HUES6 (cell line): ENCODE results near the gene DVL1.

Experiments used
- H3K27ac ChIP-seq: 2 replicates; pipeline ENCODE4 v1.7.0; 2013; ENCODE audit warnings: low read depth, mild to moderate bottlenecking, low read length, inconsistent platforms
- H3K27me3 ChIP-seq: 2 replicates; pipeline ENCODE4 v1.6.1; 2013; ENCODE audit warnings: low read length; ENCODE audit not compliant: control insufficient read depth, insufficient read depth
- H3K36me3 ChIP-seq: 2 replicates; pipeline ENCODE4 v1.6.1; 2013; ENCODE audit warnings: low read length; ENCODE audit not compliant: control insufficient read depth, insufficient read depth
- H3K4me1 ChIP-seq: 2 replicates; pipeline ENCODE4 v1.6.1; 2013; ENCODE audit warnings: low read length; ENCODE audit not compliant: control insufficient read depth, insufficient read depth
- H3K4me3 ChIP-seq: 2 replicates; pipeline ENCODE4 v1.5.1; 2013; ENCODE audit warnings: low read depth, low read length
- H3K9ac ChIP-seq: one replicate; pipeline ENCODE4 v1.6.1; 2013; ENCODE audit warnings: mild to moderate bottlenecking, low read length
- H3K9me3 ChIP-seq: 2 replicates; pipeline ENCODE4 v1.6.1; 2013; ENCODE audit warnings: low read depth, low read length; ENCODE audit not compliant: control insufficient read depth, insufficient read depth

DVL1 gene

DNA sequence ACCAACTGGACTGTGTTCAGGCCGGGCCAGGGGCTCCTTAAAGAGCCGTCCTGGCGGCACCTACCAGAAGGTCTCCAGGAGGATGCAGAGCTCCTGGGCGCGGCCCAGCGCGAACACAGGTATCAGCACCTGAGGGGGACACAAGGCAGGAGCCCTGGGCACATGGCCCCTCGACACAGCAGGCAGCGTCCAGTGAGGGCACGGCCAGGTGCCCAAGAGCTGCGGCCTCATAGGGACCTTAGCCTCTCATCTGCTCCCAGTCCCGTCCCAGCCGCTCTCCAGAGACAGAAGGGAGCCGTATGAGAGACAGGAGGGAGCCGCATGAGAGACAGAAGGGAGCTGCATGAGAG, 35.0 kb downstream of the DVL1 start:
- H3K27ac ChIP-seq: no peak overlapping the region

DNA sequence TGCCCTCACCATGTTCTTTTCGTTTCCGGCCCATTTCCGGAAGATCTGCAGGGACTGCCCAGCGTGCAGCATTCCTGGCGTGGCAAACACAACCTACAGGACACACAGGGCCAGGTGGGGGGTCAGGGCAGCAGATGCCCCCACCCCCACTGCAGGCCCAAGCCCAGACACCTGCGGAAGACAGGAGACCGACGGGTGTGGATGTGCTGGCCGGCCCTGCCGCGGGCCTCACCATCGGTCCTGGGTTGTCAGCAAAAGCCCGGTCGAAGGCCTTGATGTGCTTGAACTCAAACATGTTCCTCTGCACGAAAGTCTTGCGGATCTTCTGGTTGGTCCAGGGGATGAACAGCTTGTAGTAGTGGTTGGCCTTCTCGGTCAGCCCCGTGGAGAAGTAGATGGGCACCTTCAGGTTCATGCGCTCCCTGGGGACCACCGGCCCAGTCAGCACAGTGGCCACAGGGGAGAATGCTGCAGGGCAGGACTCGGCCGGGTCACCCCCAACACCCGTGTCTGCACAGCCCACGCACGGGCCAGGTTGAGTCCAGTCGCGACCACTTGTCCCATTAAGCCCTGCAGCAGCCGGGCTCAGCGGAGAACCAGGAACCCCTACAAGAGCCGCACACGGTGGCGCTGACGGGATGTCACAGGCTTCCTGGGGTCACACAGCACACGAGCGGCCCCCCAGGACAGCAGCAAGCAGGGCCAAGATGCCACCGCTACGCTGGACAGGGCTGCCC, 35.5 kb downstream of the DVL1 start:
- no peak overlapping the region for H3K4me3 ChIP-seq
- peaks cover 67% of the 10 kb centered on the region for H3K36me3 ChIP-seq
- H3K27ac ChIP-seq: no peak overlapping the region
- H3K4me1 ChIP-seq: peaks cover 31% of the 10 kb centered on the region
- no peaks in the 10 kb centered on the region for H3K27me3 ChIP-seq
- no peak overlapping the region for H3K9ac ChIP-seq
- no peaks in the 10 kb centered on the region for H3K9me3 ChIP-seq

More for the DNA sequence above, 35.0 kb downstream of the DVL1 start:
- Histone ChIP-seq H3K9ac (no peak overlapping the region), H3K4me3 (no peak overlapping the region), H3K27me3 (no peaks in the 10 kb centered on the region), H3K9me3 (no peaks in the 10 kb centered on the region), H3K36me3 (peaks cover 73% of the 10 kb centered on the region), H3K4me1 (peaks cover 31% of the 10 kb centered on the region)

GRCh38 chr1:1312450-1313314, 36.5 kb downstream of the DVL1 start:
- Histone ChIP-seq H3K27me3 (no peaks in the 10 kb centered on the region), H3K36me3 (peaks cover 60% of the 10 kb centered on the region), H3K4me1 (peaks cover 25% of the 10 kb centered on the region), H3K9me3 (no peaks in the 10 kb centered on the region), H3K4me3 (no peak overlapping the region), H3K27ac (no peak overlapping the region), H3K9ac (no peak overlapping the region)

GRCh38 chr1:1311107-1312104, 37.8 kb downstream of the DVL1 start:
- Histone ChIP-seq H3K36me3 (peaks cover 55% of the 10 kb centered on the region), H3K27me3 (no peaks in the 10 kb centered on the region; the same call in 1 of the 2 replicates), H3K4me1 (peaks cover 34% of the 10 kb centered on the region), H3K9ac (no peak overlapping the region), H3K4me3 (no peak overlapping the region), H3K9me3 (no peaks in the 10 kb centered on the region), H3K27ac (no peak overlapping the region)

DNA sequence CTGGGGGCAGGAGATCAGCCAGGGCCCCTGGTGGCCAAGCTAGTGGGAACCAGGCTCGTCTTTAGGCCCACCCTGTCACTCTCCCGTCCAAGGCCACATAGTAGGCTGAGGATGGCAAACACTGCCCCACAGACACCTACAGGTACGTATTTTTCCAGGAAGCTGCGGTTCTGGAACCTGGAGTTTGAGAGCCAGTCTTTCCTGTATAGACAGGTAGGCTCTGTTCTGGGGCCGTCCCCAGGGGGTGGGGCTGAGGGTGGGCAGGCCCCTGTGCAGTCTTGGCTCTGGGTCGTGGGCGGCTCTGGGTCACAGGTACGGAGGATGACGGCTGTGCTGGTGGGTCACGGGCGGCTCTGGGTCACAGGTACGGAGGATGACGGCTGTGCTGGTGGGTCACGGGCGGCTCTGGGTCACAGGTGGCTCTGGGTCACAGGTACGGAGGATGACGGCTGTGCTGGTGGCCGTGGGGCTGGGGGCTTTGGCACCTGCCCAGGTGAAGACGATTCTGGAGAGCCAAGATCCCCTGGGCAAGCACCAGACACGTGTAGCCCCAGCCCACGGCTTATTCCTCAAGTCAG, 38.7 kb downstream of the DVL1 start:
- peaks cover 35% of the 10 kb centered on the region for H3K4me1 ChIP-seq
- no peaks in the 10 kb centered on the region; the same call in 1 of the 2 replicates for H3K27me3 ChIP-seq
- no peak overlapping the region for H3K9ac ChIP-seq
- no peaks in the 10 kb centered on the region for H3K9me3 ChIP-seq
- peaks cover 55% of the 10 kb centered on the region for H3K36me3 ChIP-seq
- H3K4me3 ChIP-seq: no peak overlapping the region
- H3K27ac ChIP-seq: no peak overlapping the region

DNA sequence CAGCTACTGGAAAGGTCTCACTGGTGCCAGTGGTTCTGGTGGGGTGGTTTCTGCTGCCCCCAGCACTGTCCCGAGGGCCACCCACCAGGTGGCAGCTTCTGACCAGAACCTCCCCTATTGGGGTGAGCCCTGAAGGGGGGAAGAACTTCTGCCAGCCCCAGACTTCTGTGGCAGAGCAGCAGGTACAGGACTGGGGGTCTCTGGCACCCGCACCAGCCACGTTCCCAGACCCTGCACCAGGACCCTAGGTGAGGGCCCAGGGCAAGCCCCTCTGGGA, 39.2 kb downstream of the DVL1 start:
- no peak overlapping the region for H3K27ac ChIP-seq

DNA sequence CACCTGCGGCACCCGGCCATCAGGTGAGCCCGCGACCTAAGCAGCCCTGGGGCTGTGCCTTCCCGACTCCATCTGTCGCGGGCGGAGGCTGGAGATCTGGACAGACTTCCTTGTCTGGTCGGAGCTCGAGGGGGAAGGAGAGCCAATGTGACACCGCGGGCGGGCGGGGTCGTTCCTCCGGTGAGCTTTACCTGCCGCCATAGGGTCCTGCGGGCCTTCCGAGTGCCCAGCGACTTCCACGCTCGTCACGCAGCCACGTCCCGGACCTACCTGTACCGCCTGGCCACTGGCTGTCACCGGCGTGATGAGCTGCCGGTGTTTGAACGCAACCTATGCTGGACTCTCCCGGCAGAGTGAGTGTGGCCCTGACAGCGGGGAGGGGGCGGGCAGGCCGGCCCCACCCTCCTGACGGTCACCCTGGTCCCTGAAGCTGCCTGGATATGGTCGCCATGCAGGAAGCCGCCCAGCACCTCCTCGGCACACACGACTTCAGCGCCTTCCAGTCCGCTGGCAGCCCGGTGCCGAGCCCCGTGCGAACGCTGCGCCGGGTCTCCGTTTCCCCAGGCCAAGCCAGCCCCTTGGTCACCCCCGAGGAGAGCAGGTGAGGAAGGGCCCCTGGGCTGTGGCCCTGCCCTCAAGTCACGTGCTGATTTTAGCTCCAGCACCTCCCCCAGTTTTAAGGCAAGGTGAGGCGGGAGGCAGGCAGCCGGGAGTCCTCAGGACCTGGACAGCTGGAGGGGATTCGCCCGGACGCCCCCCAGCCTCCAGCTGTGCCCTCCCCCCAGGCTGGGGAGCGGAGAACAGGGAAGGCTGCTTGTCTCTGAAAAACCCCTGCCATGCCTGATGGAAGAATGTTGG, 39.7 kb downstream of the DVL1 start:
- no peaks in the 10 kb centered on the region; the same call in 1 of the 2 replicates for H3K27me3 ChIP-seq
- no peaks in the 10 kb centered on the region for H3K9me3 ChIP-seq
- peak overlapping the region; percentile 89 for H3K4me3 ChIP-seq
- H3K9ac ChIP-seq: peak overlapping the region; percentile 83
- peaks cover 38% of the 10 kb centered on the region for H3K4me1 ChIP-seq
- H3K36me3 ChIP-seq: peaks cover 47% of the 10 kb centered on the region
- H3K27ac ChIP-seq: peak overlapping the region; percentile 54; the same call in 1 of the 2 replicates

More for the DNA sequence above, 39.2 kb downstream of the DVL1 start:
- Histone ChIP-seq H3K4me1 (peaks cover 36% of the 10 kb centered on the region), H3K27me3 (no peaks in the 10 kb centered on the region; the same call in 1 of the 2 replicates), H3K9ac (no peak overlapping the region), H3K36me3 (peaks cover 52% of the 10 kb centered on the region), H3K4me3 (peak overlapping the region; percentile 89), H3K9me3 (no peaks in the 10 kb centered on the region)

GRCh38 chr1:1308756-1309250, 40.4 kb downstream of the DVL1 start:
- Histone ChIP-seq H3K4me1 (peaks cover 44% of the 10 kb centered on the region), H3K4me3 (peak overlapping the region; percentile 89), H3K27me3 (no peaks in the 10 kb centered on the region; the same call in 1 of the 2 replicates), H3K27ac (peak overlapping the region; percentile 54; the same call in 1 of the 2 replicates), H3K9ac (peak overlapping the region; percentile 83), H3K9me3 (no peaks in the 10 kb centered on the region), H3K36me3 (peaks cover 40% of the 10 kb centered on the region)

DNA sequence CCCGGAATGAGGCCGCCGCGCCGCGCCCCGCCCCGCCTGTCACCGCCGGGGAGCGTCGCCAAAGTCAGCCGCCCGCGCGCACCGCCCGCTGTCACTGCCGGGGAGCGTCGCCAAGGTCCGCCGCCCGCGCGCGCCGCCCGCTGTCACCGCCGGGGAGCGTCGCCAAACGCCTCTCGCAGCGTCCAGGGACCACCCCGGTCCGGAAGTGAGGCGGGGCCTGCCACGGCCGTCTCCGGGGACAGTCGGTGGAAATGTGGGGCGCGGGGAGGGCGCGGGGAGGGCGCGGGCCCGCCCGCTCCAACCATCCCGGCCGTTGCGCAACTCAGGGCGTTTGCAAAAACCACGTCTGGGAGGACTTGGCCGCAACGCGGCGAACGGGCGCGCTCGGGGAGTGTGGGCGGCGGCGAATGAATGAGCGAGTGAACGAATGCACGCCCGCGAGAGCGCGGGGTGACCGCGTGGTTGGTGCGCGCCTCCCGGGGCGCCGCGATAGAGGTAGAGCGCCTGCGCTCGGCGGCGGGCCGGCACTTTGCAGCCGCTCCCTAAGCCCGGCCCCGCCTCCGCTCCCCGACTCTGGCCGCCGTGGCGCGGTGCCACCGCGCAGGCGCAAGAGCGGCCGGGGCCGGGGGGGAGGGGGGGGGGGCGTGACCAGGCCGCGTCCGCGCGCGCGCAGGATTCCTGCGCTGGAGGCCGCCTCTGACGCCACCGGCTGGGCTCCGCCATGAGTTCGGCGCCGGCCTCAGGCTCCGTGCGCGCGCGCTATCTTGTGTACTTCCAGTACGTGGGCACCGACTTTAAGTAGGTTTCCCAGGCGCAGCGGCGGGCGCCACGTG, 41.1 kb downstream of the DVL1 start, which contains the start of the genes ACAP3 and PUSL1:
Gene ACAP3, minus strand, starts transcription at position 8 of the 833 bp plus-strand sequence. CDS start 115 bp downstream, outside the sequence.
Gene PUSL1, plus strand, starts transcription at position 675 of the 833 bp plus-strand sequence. Its CDS starts 47 bp downstream, at position 722.
- Histone ChIP-seq H3K9me3 (no peaks in the 10 kb centered on the region), H3K9ac (peak within 1 kb of the TSS; percentile 85), H3K27me3 (no peaks in the 10 kb centered on the region; the same call in 1 of the 2 replicates), H3K27ac (peak within 1 kb of the TSS; percentile 94; the same call in 1 of the 2 replicates), H3K36me3 (peaks cover 33% of the 10 kb centered on the region), H3K4me3 (peak within 1 kb of the TSS; percentile 89), H3K4me1 (peaks cover 45% of the 10 kb centered on the region)
